Right forelimb (tissue), 1 donor: ENCODE results near the gene SPOCK1.

Source experiments
- DNase-seq: peaks from one replicate; pipeline ENCODE4 v3.0.0-alpha.2; 2018

Gene SPOCK1

DNA sequence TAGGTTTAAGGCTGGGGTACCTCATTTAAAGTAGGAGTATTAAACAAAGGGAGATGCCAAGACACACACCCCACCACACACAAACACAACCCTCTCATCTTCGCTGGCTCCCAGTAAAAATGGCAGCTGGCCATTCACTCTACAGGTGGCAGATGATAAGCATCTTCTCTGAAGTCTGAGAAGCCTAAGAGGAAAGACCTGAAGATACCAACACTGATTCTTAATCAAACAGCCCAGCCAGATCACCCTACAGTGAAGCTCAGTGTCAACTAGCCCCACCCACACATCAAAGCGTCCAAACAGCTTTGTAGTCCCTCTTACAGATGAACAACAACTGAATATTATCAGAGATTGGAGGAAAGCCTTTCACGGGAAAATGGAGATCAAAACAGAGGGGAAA is 59.5 kb downstream of the SPOCK1 start:
- no peak for DNase-seq

GRCh38 chr5:137438932-137439331 is 60.2 kb downstream of the SPOCK1 start:
- DNase-seq, result no peak

- no peak for DNase-seq
Observed at GRCh38 chr5:137437774-137438173, 61.4 kb downstream of the SPOCK1 start.

DNA sequence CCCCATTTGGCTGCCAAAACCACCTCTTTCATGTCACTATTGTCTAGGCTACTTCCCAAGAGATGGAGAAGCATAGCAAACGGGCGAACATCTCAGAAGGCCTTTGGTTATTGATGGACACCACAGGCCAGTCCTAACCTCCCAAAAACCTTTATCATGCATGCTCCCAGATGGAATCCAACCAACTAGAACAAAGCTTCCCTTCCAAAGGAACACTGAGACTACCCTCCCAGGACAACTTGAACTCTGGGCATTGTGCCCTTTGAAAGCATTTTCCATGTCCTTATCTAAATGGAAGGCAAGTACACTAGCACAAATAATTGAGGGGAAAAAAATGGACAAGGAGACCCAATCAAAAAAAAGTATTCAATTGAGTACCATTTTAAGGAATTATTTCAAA is 65.6 kb downstream of the SPOCK1 start:
- DNase-seq, result no peak

- no peak for DNase-seq
Observed at GRCh38 chr5:137432376-137432775, 66.8 kb downstream of the SPOCK1 start.

GRCh38 chr5:137431051-137431450 is 68.1 kb downstream of the SPOCK1 start:
- DNase-seq, result no peak

DNA sequence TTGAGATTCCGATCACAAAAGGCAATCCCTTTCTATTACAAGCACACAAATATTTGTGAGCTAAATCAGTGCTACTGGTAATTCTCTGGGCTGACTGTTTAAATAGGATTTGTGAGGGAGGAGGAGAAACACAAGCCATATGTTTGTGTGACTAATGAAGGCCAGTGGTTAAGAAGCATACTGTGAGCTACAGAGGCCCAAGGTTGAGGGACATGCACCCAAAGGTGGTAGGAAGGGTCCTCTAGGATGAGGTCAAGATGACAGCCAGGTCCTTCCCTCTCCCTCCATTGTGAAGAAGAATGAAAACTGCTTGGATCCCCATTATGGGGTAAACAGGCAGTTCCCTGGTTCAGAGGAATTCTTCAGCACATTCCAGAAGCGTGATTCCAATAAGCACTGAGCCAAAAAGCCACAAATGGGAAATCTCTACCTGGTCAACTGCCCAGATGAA is 83.9 kb downstream of the SPOCK1 start:
- no peak for DNase-seq

DNA sequence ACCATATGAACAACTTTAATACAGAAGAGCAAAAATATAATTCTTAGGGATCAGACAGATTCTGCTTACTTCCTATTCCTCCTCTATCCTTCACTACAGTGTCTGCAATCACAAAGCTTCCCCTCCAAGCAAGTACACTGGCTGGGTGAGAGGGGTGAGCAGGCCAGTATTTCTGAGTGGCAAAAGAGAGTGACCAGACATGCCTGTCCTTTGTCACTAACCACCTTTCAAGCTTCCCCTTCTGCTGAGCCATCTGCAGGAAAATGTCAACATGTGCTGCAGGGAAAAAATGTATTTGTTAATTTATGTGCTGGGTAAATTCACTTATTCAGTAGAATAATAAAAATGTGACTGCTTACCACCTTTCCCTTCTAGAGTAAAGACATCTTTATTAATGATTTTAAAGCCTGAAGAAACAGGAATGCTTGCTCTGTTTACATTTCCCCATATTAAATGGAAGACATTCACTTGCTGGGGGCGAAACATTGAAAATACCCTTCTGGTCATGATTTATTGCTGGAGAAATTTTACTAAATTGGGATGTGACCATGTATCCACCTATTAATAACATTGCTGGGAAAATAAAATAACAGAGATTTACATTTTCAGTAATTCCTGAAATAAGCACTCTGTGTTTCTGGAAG is 84.9 kb downstream of the SPOCK1 start:
- no peak for DNase-seq

DNA sequence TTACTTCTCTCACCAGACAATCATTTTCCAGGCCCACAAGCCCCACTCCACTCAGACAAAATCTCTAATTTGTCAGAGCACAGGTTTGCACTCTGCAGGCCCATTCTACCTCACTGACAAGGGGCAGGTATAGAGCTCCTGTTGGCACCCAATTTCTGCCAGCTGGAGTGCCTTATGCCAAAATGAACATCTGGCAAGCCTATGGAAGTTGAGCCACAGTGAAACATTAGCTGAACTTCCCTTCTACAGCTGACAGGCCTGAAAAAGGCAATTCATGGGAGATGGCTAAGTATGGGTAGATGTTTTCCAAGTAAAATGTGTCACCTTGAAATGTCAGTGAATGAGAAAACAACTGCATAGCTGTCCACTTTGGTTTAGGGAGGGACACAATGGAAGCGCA is 87.0 kb downstream of the SPOCK1 start:
- DNase-seq, result no peak

GRCh38 chr5:137410234-137411010 is 88.7 kb downstream of the SPOCK1 start:
- DNase-seq, result no peak

DNA sequence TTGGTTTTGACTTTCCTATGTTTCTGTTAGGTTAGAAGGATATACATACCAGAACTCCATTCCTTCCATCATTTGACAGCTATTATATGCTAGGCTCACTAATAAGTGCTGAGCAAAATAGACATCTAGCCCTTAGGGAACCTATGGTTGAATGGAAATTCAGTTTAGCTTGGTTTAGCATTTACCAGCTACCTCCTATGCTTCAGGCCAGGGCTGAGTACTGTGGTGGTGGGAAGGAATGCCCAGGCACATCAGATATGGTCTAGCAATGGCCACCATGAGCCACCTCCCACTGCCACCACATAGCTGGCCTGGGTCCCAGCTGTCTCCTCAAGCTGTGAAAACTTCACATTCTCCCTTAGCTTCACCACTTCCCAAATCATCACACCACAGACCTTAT is 89.4 kb downstream of the SPOCK1 start:
- no peak for DNase-seq

DNA sequence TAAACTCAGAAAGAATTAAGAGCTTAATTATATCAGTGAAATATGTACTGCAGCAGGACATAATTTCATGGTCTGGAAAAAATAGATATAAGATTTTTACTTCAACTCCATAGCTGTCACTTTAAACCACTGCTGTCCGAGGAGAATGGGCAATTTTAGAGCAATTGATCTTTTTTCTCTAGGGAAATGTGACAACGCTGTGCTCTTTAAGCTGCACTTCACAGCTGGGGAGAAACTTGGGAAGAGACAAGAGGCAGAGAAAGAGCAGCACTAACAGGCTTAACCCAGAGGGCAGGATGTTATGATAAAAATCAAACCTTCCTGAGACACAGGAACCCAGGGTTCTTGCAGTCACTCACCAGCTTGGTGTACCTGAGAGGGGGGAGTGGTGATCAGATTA is 92.0 kb downstream of the SPOCK1 start:
- no peak for DNase-seq

- no peak for DNase-seq
Observed at GRCh38 chr5:137405393-137405792, 93.7 kb downstream of the SPOCK1 start.

DNA sequence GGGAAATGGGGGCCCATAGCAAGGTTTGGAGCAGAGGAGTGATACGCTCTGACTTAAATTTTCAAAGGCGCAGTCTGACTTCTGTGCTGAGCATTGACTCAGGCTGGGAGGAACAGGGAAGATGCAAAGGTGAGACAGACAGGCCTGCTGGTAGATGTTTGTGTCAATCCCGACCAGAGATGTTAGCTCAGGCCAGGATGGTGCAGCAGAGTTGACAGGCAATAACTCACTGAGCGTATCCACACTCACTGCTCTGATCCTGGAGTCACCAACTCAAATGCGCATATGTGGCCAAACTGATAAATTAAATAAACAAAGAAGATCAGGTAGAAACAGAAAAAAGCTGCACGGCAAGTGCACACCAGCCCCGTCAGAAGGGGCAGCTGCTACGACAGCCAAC is 95.3 kb downstream of the SPOCK1 start:
- DNase-seq, result no peak

- DNase-seq, result no peak
Observed at GRCh38 chr5:137402436-137403187, 96.5 kb downstream of the SPOCK1 start.

- DNase-seq, result no peak
Observed at GRCh38 chr5:137401946-137402345, 97.2 kb downstream of the SPOCK1 start.

GRCh38 chr5:137400571-137400970 is 98.6 kb downstream of the SPOCK1 start:
- no peak for DNase-seq

DNA sequence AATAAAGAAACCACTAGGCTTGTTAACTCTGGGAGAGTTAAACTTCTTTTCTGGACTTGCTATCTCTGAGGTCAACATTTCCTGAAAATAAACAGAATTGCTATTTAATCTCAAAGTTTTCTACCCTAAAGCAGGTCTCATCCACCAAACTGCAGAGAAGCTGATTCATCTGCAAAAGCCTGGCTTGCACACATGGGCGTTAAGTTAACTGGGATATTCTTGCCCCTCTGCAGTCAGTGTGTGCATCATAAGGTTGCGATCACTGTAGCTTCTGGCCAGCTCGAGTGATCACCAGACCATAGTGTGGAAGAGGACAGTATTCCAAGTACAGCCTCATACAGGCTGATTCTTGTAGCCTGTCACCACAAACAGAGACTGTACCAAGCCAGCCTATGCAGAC is 99.2 kb downstream of the SPOCK1 start:
- no peak for DNase-seq

- DNase-seq, result no peak
Observed at GRCh38 chr5:137398751-137399150, 100.4 kb downstream of the SPOCK1 start.

GRCh38 chr5:137398154-137398553 is 101.0 kb downstream of the SPOCK1 start:
- DNase-seq, result no peak

GRCh38 chr5:137395011-137395755 is 103.9 kb downstream of the SPOCK1 start:
- no peak for DNase-seq

GRCh38 chr5:137394380-137394779 is 104.7 kb downstream of the SPOCK1 start:
- DNase-seq, result no peak
